K562 (cell line): ENCODE data around the gene ARL5C. TPM values are rescaled to one million over a fixed set of nuclear protein-coding genes. Genes with fewer than 3 reads are reported as not detected.
A peak's percentile ranks its signal among the peaks of the same experiment; 100 is the strongest.

Experiments used
- CAMTA2 ChIP-seq: fragments of 250-450 bp; sonication (Bioruptor Pico); conservative IDR thresholded peaks from 2 replicates; pipeline ENCODE4 v1.5.1; 2022
- DACH1 ChIP-seq: fragments of 450-650 bp; IDR thresholded peaks from 2 replicates; pipeline ENCODE4 v1.6.1; 2018; ENCODE audit not compliant: partially characterized antibody
- NR2F6 ChIP-seq: fragments of 450-650 bp; formaldehyde crosslinking; IDR thresholded peaks from 2 replicates; pipeline ENCODE4 v1.4.0; 2020; ENCODE audit warnings: mild to moderate bottlenecking
- RNF2 ChIP-seq: sonication (generic); IDR thresholded peaks from 2 replicates; pipeline ENCODE4 v1.6.1; 2016
- SIN3A ChIP-seq, 2 experiments: fragments of 150-350 bp in 1 of 2; IDR thresholded peaks; 2 replicates each; pipeline ENCODE4 v1.6.1; 2011 to 2016; ENCODE audit warnings: borderline replicate concordance in 2 of 2, low read depth in 2 of 2, low read length in 2 of 2, mild to moderate bottlenecking in 2 of 2, moderate library complexity in 2 of 2; ENCODE audit not compliant: control insufficient read depth in 1 of 2
- YY1 ChIP-seq, 3 experiments: IDR thresholded peaks; 2 replicates each; pipeline ENCODE4 v1.6.1; 2011; ENCODE audit warnings: low read length in 2 of 3, mild to moderate bottlenecking in 2 of 3, moderate library complexity in 2 of 3, borderline replicate concordance in 1 of 3, control low read depth in 1 of 3, low read depth in 1 of 3; ENCODE audit not compliant: insufficient read depth in 3 of 3, insufficient replicate concordance in 2 of 3, control insufficient read depth in 1 of 3, insufficient read length in 1 of 3; ENCODE audit errors: extremely low read depth in 1 of 3
- ZNF830 ChIP-seq: fragments of 250-450 bp; sonication (Bioruptor Pico); IDR thresholded peaks from 2 replicates; pipeline ENCODE4 v1.5.0; 2021; ENCODE audit warnings: mild to moderate bottlenecking
- polyA plus RNA-seq, 8 experiments: library from polyadenylated mRNA; depleted of rRNA in 4 of 8; stranded (reverse) in 5 of 8; unstranded in 3 of 8; fragments of >200 nt; fragmentation: Nextera tagmentation in 2 of 8; fragmentation: Illumina TruSeq in 1 of 8; extraction: Ambion mirVana in 2 of 8; extraction: Trizol in 1 of 8; gene quantifications; 2 replicates each; pipeline versions ENCODE4 v1.2.1 to v1.2.3, GENCODE V29; 2011 to 2014; ENCODE audit warnings: inconsistent platforms in 1 of 8, missing spikeins in 1 of 8
- total RNA-seq, 7 experiments: library from RNA; depleted of rRNA in 6 of 7; stranded (reverse); fragments of >200 nt in 6 of 7; fragmentation: Illumina TruSeq in 2 of 7; extraction: Trizol in 2 of 7; gene quantifications; 2 replicates each; pipeline versions ENCODE4 v1.2.1 to v1.2.3, GENCODE V29; 2011 to 2021; ENCODE audit warnings: low replicate concordance in 1 of 7
- TF ChIP-seq, protein P1 (sequence below): fragments of 150-350 bp; IDR thresholded peaks from 2 replicates; pipeline ENCODE4 v1.6.1; 2014; ENCODE audit warnings: low read depth, mild to moderate bottlenecking, low read length, borderline replicate concordance
- TF ChIP-seq, protein P2 (sequence below): sonication (generic); formaldehyde crosslinking; IDR thresholded peaks from 2 replicates; pipeline ENCODE4 v1.8.0; 2022; ENCODE audit warnings: missing genetic modification reagents, mild to moderate bottlenecking, moderate library complexity, borderline replicate concordance
- TF ChIP-seq, protein P3 (sequence below): sonication (generic); formaldehyde crosslinking; IDR thresholded peaks from 2 replicates; pipeline ENCODE4 v1.5.0; 2020; ENCODE audit warnings: missing genetic modification reagents

Gene ARL5C
- total and polyA plus RNA-seq, 9 of the 15 experiments (the other 6 are each of a cell fraction or from before 2014, with no cell fraction given): not detected

DNA sequence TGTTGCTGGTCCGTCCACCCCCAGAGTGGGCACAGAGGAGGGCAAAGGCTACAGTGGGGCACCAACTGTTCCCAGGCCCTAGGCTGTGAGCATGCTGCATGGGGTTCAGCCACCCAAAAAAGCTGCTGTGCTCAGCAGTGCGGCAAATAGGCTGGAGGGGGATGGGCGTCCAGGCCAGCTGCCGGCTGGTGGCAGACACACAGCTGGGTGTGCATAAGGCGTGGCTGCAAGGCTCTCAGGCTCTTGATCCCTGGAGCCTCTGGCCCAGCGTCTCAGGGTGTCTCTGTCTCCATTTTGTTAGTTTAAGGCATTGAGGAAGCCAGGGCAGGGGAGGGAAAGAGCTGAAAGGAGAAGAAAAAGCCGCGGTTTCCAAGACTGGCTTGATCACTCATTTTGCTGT is 42.9 kb upstream of the ARL5C start (continued):
- TF ChIP-seq CAMTA2: no peak
- TF ChIP-seq ZNF830 (CRISPR knock-in tag): no peak
- peak in 1 of 3 experiments; percentile 37 for TF ChIP-seq YY1 (IDR thresholded peaks at IDR 0.05; ENCODE audit: borderline replicate concordance in 1 of 3, control insufficient read depth in 1 of 3, extremely low read depth in 1 of 3, insufficient read depth in 3 of 3, insufficient read length in 1 of 3, insufficient replicate concordance in 2 of 3, low read depth in 1 of 3, low read length in 2 of 3)
- TF ChIP-seq, protein P1, sequence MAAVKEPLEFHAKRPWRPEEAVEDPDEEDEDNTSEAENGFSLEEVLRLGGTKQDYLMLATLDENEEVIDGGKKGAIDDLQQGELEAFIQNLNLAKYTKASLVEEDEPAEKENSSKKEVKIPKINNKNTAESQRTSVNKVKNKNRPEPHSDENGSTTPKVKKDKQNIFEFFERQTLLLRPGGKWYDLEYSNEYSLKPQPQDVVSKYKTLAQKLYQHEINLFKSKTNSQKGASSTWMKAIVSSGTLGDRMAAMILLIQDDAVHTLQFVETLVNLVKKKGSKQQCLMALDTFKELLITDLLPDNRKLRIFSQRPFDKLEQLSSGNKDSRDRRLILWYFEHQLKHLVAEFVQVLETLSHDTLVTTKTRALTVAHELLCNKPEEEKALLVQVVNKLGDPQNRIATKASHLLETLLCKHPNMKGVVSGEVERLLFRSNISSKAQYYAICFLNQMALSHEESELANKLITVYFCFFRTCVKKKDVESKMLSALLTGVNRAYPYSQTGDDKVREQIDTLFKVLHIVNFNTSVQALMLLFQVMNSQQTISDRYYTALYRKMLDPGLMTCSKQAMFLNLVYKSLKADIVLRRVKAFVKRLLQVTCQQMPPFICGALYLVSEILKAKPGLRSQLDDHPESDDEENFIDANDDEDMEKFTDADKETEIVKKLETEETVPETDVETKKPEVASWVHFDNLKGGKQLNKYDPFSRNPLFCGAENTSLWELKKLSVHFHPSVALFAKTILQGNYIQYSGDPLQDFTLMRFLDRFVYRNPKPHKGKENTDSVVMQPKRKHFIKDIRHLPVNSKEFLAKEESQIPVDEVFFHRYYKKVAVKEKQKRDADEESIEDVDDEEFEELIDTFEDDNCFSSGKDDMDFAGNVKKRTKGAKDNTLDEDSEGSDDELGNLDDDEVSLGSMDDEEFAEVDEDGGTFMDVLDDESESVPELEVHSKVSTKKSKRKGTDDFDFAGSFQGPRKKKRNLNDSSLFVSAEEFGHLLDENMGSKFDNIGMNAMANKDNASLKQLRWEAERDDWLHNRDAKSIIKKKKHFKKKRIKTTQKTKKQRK: no peak
- TF ChIP-seq, protein P2, sequence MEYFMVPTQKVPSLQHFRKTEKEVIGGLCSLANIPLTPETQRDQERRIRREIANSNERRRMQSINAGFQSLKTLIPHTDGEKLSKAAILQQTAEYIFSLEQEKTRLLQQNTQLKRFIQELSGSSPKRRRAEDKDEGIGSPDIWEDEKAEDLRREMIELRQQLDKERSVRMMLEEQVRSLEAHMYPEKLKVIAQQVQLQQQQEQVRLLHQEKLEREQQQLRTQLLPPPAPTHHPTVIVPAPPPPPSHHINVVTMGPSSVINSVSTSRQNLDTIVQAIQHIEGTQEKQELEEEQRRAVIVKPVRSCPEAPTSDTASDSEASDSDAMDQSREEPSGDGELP: peak; percentile 93
- no peak for TF ChIP-seq RNF2
- TF ChIP-seq DACH1: peak; percentile 61
- 0 out of 4 replicates have a peak, but pooled peaks of 1 of the 2 experiments have one; percentile 23 for TF ChIP-seq SIN3A (IDR thresholded peaks at IDR 0.05; ENCODE audit: borderline replicate concordance in 2 of 2, control insufficient read depth in 1 of 2, low read depth in 2 of 2, low read length in 2 of 2)
- TF ChIP-seq NR2F6 (CRISPR knock-in tag): no peak
- TF ChIP-seq, protein P3, sequence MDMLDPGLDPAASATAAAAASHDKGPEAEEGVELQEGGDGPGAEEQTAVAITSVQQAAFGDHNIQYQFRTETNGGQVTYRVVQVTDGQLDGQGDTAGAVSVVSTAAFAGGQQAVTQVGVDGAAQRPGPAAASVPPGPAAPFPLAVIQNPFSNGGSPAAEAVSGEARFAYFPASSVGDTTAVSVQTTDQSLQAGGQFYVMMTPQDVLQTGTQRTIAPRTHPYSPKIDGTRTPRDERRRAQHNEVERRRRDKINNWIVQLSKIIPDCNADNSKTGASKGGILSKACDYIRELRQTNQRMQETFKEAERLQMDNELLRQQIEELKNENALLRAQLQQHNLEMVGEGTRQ: no peak
